Glutamatergic neuron (in vitro differentiated cells): ENCODE measurements around the gene GSPT1. TPM values are rescaled to one million over a fixed set of nuclear protein-coding genes. Genes with fewer than 3 reads are reported as not detected.

ENCODE experiments used
- DNase-seq: peaks from one replicate; pipeline ENCODE4 v3.0.0; 2022
- H3K27ac Mint-ChIP-seq: one replicate; pipeline ENCODE4 v1.8.0; 2020; ENCODE audit warnings: mild to moderate bottlenecking, mixed read lengths, inconsistent platforms; ENCODE audit not compliant: unreplicated experiment
- H3K27me3 Mint-ChIP-seq: one replicate; pipeline ENCODE4 v1.8.0; 2020; ENCODE audit warnings: mild to moderate bottlenecking, moderate library complexity, mixed read lengths, inconsistent platforms; ENCODE audit not compliant: unreplicated experiment
- H3K36me3 Mint-ChIP-seq: one replicate; pipeline ENCODE4 v1.8.0; 2020; ENCODE audit warnings: mild to moderate bottlenecking, mixed read lengths, inconsistent platforms; ENCODE audit not compliant: unreplicated experiment
- H3K4me1 Mint-ChIP-seq: one replicate; pipeline ENCODE4 v1.8.0; 2020; ENCODE audit warnings: mild to moderate bottlenecking, low read depth, mixed read lengths, inconsistent platforms; ENCODE audit not compliant: unreplicated experiment
- H3K4me3 Mint-ChIP-seq: one replicate; pipeline ENCODE4 v1.8.0; 2020; ENCODE audit warnings: mild to moderate bottlenecking, mixed read lengths, inconsistent platforms; ENCODE audit not compliant: unreplicated experiment
- H3K9me3 Mint-ChIP-seq: one replicate; pipeline ENCODE4 v1.8.0; 2020; ENCODE audit warnings: mild to moderate bottlenecking, moderate library complexity, mixed read lengths, inconsistent platforms; ENCODE audit not compliant: unreplicated experiment
- CTCF ChIP-seq: fragments of 200-600 bp; sonication (generic); IDR thresholded peaks from one replicate; pipeline ENCODE4 v1.5.0; 2021; ENCODE audit not compliant: partially characterized antibody, unreplicated experiment
- total RNA-seq: library from RNA; stranded (reverse); fragmentation: NEBNext Ultra II Directional; extraction: Animal tissue kit (Norgen Biotek cat#: 25700); gene quantifications from one replicate; pipeline ENCODE4 v1.2.1, GENCODE V29; 2021; ENCODE audit not compliant: unreplicated experiment

Gene GSPT1
- total RNA-seq, 1 donor from 2014 or later: 117 TPM

GRCh38 chr16:11844499-11844898 lies 71.3 kb downstream of the GSPT1 start:
- TF ChIP-seq CTCF: no peak
- H3K4me1 Mint-ChIP-seq: no peaks in the 10 kb centered on the region
- H3K27me3 Mint-ChIP-seq: no peaks in the 10 kb centered on the region
- H3K27ac Mint-ChIP-seq: no peak overlapping the region
- no peaks in the 10 kb centered on the region for H3K36me3 Mint-ChIP-seq
- H3K9me3 Mint-ChIP-seq: no peaks in the 10 kb centered on the region
- no peak for DNase-seq
- H3K4me3 Mint-ChIP-seq: no peak overlapping the region

GRCh38 chr16:11843861-11844260 lies 71.9 kb downstream of the GSPT1 start:
- Mint-ChIP-seq H3K9me3 (no peaks in the 10 kb centered on the region), H3K4me1 (no peaks in the 10 kb centered on the region), H3K36me3 (no peaks in the 10 kb centered on the region), H3K27ac (no peak overlapping the region), H3K4me3 (no peak overlapping the region), H3K27me3 (no peaks in the 10 kb centered on the region)
- TF ChIP-seq CTCF: no peak
- no peak for DNase-seq

GRCh38 chr16:11843206-11843605 lies 72.5 kb downstream of the GSPT1 start:
- Mint-ChIP-seq H3K4me1 (no peaks in the 10 kb centered on the region), H3K27me3 (no peaks in the 10 kb centered on the region)

GRCh38 chr16:11841026-11841425 lies 74.7 kb downstream of the GSPT1 start:
- Mint-ChIP-seq H3K36me3 (no peaks in the 10 kb centered on the region), H3K9me3 (peaks cover 3% of the 10 kb centered on the region), H3K4me1 (peaks cover 3% of the 10 kb centered on the region), H3K27ac (no peak overlapping the region), H3K27me3 (no peaks in the 10 kb centered on the region), H3K4me3 (no peak overlapping the region)
- DNase-seq: no peak
- TF ChIP-seq CTCF: no peak

More at GRCh38 chr16:11843206-11843605, 72.5 kb downstream of the GSPT1 start:
- no peak for DNase-seq
- Mint-ChIP-seq H3K4me3 (no peak overlapping the region), H3K36me3 (no peaks in the 10 kb centered on the region), H3K9me3 (no peaks in the 10 kb centered on the region), H3K27ac (no peak overlapping the region)
- TF ChIP-seq CTCF: no peak

- TF ChIP-seq CTCF: no peak
- H3K4me3 Mint-ChIP-seq: no peak overlapping the region
- H3K9me3 Mint-ChIP-seq: peaks cover 7% of the 10 kb centered on the region
- DNase-seq: no peak
- peaks cover 4% of the 10 kb centered on the region for H3K4me1 Mint-ChIP-seq
- H3K27ac Mint-ChIP-seq: no peak overlapping the region
- no peaks in the 10 kb centered on the region for H3K27me3 Mint-ChIP-seq
- H3K36me3 Mint-ChIP-seq: no peaks in the 10 kb centered on the region
Observed at GRCh38 chr16:11836650-11837244, 79.0 kb downstream of the GSPT1 start.
